ENCODE measurements around the gene KLHL7. TPM values are rescaled to one million over a fixed set of nuclear protein-coding genes. Genes with fewer than 3 reads are reported as not detected.
"Not testable (repeated sequence)": the region's sequence is repeated elsewhere in the genome, so short reads cannot be mapped to it uniquely, and the experiment has no call there.

Gene KLHL7
- total RNA-seq, 2 experiments from 2014 or later: 14.3 to 19.6 TPM

DNA sequence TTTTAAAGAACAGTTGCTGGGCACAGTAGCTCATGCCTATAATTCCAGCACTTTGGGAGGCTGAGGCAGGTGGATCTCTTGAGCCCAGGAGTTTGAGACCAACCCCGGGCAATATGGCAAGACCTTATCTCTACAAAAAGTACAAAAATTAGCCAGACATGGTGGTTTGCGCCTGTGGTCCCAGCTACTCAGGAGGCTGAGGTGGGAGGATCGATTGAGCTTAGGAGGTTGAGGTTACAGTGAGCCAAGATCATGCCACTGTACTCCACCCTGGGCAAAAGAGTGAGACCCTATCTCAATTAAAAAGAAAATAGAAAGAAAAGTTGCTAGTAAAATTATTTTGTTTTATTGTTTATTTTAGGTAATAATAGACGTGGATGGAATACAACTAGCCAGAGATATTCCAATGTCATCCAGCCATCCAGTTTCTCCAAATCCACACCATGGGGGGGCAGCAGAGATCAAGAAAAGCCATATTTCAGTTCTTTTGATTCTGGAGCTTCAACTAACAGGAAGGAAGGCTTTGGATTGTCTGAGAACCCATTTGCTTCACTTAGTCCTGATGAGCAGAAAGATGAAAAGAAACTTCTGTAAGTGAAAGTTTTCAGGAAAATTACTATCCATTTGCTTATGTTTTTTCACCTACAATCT lies 79.2 kb downstream of the KLHL7 start:
- no peaks in the 10 kb centered on the region for H3K9me3 Mint-ChIP-seq
- DNase-seq (peak in 4 of 14 experiments; percentile 16 to 45 (median 26)), ATAC-seq (ENCODE audit: poor library complexity) (no peak)
- Histone ChIP-seq H3K27ac (ENCODE audit: low read depth in 1 of 2, low read length in 2 of 2) (no peak overlapping the region), H3K4me3 (ENCODE audit: low read length) (no peak overlapping the region), H3K4me1 (ENCODE audit: insufficient read depth, low read length) (peaks cover 18% of the 10 kb centered on the region), H3K36me3 (ENCODE audit: insufficient read depth, low read length) (peaks cover 43% of the 10 kb centered on the region), H3K27me3 (ENCODE audit: control insufficient read depth in 1 of 2, insufficient read depth in 2 of 2, low read length in 2 of 2) (no peaks in the 10 kb centered on the region), H3K9me3 (ENCODE audit: control insufficient read depth in 1 of 2, insufficient read depth in 1 of 2, low read length in 2 of 2) (no peaks in the 10 kb centered on the region)
- H3K4me1 Mint-ChIP-seq (ENCODE audit: low read depth): peaks cover 34% of the 10 kb centered on the region
- H3K27me3 Mint-ChIP-seq: no peaks in the 10 kb centered on the region
- intact Hi-C loops (cut with DNase I, micrococcal nuclease): loop anchor here (5.0 to 10.0 kb wide), 4 partner anchors 90 to 1758 kb away; partner anchors contain the start of gene SP4 (in 1 of the 2)
- CTCF ChIA-PET: interaction anchor here (1.2 to 1.6 kb wide), 2 partner anchors 99 to 110 kb away, joined by 3 read pairs; no protein-coding TSS in a partner anchor
- no peak overlapping the region for H3K27ac Mint-ChIP-seq
- H3K4me3 Mint-ChIP-seq: no peak overlapping the region
- H3K36me3 Mint-ChIP-seq (ENCODE audit: low read depth): peaks cover 51% of the 10 kb centered on the region
- POLR2A ChIA-PET: interaction anchor here (6.3 kb wide), 1 partner anchor 79 kb away, joined by 79 read pairs; the partner anchor contains the start of gene KLHL7
- peak; percentile 10 for TF ChIP-seq CTCF (IDR thresholded peaks at IDR 0.05)

GRCh38 chr7:23185980-23186379 lies 80.4 kb downstream of the KLHL7 start:
- peaks cover 30% of the 10 kb centered on the region for H3K4me1 Mint-ChIP-seq (ENCODE audit: low read depth)
- Histone ChIP-seq H3K36me3 (ENCODE audit: insufficient read depth, low read length) (peaks cover 50% of the 10 kb centered on the region), H3K27me3 (ENCODE audit: control insufficient read depth in 1 of 2, insufficient read depth in 2 of 2, low read length in 2 of 2) (no peaks in the 10 kb centered on the region), H3K4me1 (ENCODE audit: insufficient read depth, low read length) (peaks cover 16% of the 10 kb centered on the region), H3K27ac (ENCODE audit: low read depth in 1 of 2, low read length in 2 of 2) (no peak overlapping the region), H3K9me3 (ENCODE audit: control insufficient read depth in 1 of 2, insufficient read depth in 1 of 2, low read length in 2 of 2) (no peaks in the 10 kb centered on the region), H3K4me3 (ENCODE audit: low read length) (no peak overlapping the region)
- ChIA-PET CTCF (no interaction called here), POLR2A (no interaction called here)
- H3K9me3 Mint-ChIP-seq: no peaks in the 10 kb centered on the region
- peaks cover 60% of the 10 kb centered on the region for H3K36me3 Mint-ChIP-seq (ENCODE audit: low read depth)
- intact Hi-C loops (cut with DNase I, micrococcal nuclease): loop anchor here (10.0 kb wide), 3 partner anchors 89 to 339 kb away; no protein-coding TSS in a partner anchor
- no peak overlapping the region for H3K4me3 Mint-ChIP-seq
- H3K27me3 Mint-ChIP-seq: no peaks in the 10 kb centered on the region
- no peak for TF ChIP-seq CTCF (IDR thresholded peaks at IDR 0.05)
- DNase-seq: no peak
- no peak overlapping the region for H3K27ac Mint-ChIP-seq
- no peak for ATAC-seq (ENCODE audit: poor library complexity)

DNA sequence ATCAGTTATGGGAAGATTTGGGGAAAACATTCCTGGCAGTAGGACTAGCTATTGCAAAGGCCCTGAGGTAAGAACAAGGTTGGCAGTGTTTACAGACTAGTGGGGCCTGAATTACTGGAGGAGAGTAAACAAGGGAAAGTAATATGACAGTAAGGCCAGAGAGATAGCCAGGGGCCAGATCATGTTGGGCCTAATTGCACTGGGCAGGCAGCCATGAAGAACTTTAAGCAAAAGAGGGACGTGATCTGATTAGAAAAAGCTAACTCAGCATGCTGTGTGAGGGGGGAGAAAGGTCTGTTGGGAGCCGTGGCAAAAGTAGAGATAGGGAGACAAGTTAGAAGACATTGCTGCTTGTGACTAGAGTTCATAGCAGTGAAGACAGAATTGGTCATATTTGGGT lies 85.4 kb downstream of the KLHL7 start:
- no peak overlapping the region for H3K27ac ChIP-seq (ENCODE audit: low read depth in 1 of 2, low read length in 2 of 2)
- Mint-ChIP-seq H3K36me3 (ENCODE audit: low read depth) (peaks cover 64% of the 10 kb centered on the region), H3K4me3 (no peak overlapping the region), H3K27ac (no peak overlapping the region), H3K4me1 (ENCODE audit: low read depth) (peaks cover 5% of the 10 kb centered on the region), H3K9me3 (no peaks in the 10 kb centered on the region), H3K27me3 (no peaks in the 10 kb centered on the region)
- POLR2A ChIA-PET: no interaction called here
- H3K4me1 ChIP-seq (ENCODE audit: insufficient read depth, low read length): no peaks in the 10 kb centered on the region
- ATAC-seq (ENCODE audit: poor library complexity) (no peak), DNase-seq (no peak)
- peaks cover 52% of the 10 kb centered on the region for H3K36me3 ChIP-seq (ENCODE audit: insufficient read depth, low read length)
- H3K4me3 ChIP-seq (ENCODE audit: low read length): no peak overlapping the region
- no peaks in the 10 kb centered on the region for H3K27me3 ChIP-seq (ENCODE audit: control insufficient read depth in 1 of 2, insufficient read depth in 2 of 2, low read length in 2 of 2)
- no peaks in the 10 kb centered on the region for H3K9me3 ChIP-seq (ENCODE audit: control insufficient read depth in 1 of 2, insufficient read depth in 1 of 2, low read length in 2 of 2)
- TF ChIP-seq CTCF (IDR thresholded peaks at IDR 0.05): no peak
- intact Hi-C loops (cut with DNase I, micrococcal nuclease): no loop called here
- CTCF ChIA-PET: no interaction called here

DNA sequence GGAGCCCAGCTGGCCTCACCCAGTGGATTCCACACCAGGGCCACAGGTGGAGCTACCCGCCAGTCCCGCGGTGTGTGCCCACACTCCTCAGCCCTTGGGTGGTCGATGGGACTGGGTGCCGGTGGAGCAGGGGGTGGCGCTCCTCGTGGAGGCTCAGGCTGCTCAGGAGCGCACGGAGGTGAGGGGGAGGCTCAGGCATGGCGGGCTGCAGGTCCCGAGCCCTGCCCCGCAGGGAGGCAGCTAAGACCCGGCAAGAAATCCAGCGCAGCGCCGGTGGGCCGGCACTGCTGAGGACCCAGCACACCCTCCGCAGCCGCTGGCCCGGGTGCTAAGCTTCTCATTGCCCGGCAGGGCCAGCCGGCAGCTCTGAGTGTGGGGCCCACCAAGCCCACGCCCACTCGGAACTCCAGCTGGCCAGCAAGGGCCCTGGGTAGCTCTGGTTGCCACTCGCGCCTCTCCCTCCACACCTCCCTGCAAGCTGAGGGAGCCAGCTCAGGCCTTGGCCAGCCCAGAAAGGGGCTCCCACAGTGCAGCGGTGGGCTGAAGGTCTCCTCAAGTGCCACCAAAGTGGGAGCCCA lies 88.2 kb downstream of the KLHL7 start:
- H3K4me3 Mint-ChIP-seq; H3K4me1 Mint-ChIP-seq (ENCODE audit: low read depth); H3K9me3 ChIP-seq (ENCODE audit: control insufficient read depth in 1 of 2, insufficient read depth in 1 of 2, low read length in 2 of 2); ATAC-seq (ENCODE audit: poor library complexity); H3K27ac ChIP-seq (ENCODE audit: low read depth in 1 of 2, low read length in 2 of 2); H3K4me1 ChIP-seq (ENCODE audit: insufficient read depth, low read length); H3K27me3 ChIP-seq (ENCODE audit: control insufficient read depth in 1 of 2, insufficient read depth in 2 of 2, low read length in 2 of 2); H3K9me3 Mint-ChIP-seq; CTCF ChIA-PET; DNase-seq; H3K4me3 ChIP-seq (ENCODE audit: low read length); H3K27me3 Mint-ChIP-seq; POLR2A ChIA-PET; intact Hi-C loops (cut with DNase I, micrococcal nuclease); H3K27ac Mint-ChIP-seq: not testable (repeated sequence)
- peaks cover 34% of the 10 kb centered on the region for H3K36me3 ChIP-seq (ENCODE audit: insufficient read depth, low read length)
- H3K36me3 Mint-ChIP-seq (ENCODE audit: low read depth): peaks cover 60% of the 10 kb centered on the region

All from CD4-positive, alpha-beta T cell (primary cell).